Colonic mucosa (tissue), 4 donors: ENCODE data around the gene GPRC5B. TPM values are rescaled to one million over a fixed set of nuclear protein-coding genes. Genes with fewer than 3 reads are reported as not detected.

ENCODE experiments used
- DNase-seq: peaks from one replicate; pipeline ENCODE4 v3.0.0-alpha.2; 2020
- H3K27ac ChIP-seq: fragments of 200-600 bp; one replicate; pipeline ENCODE4 v1.8.0; 2021
- H3K27me3 ChIP-seq: fragments of 200-600 bp; one replicate; pipeline ENCODE4 v1.8.0; 2021
- H3K36me3 ChIP-seq: fragments of 200-600 bp; one replicate; pipeline ENCODE4 v1.8.0; 2021
- H3K4me1 ChIP-seq: fragments of 200-600 bp; one replicate; pipeline ENCODE4 v1.8.0; 2021; ENCODE audit warnings: mild to moderate bottlenecking
- H3K4me3 ChIP-seq: fragments of 200-600 bp; one replicate; pipeline ENCODE4 v1.8.0; 2021
- H3K9ac ChIP-seq, 2 donors: one replicate each; pipeline ENCODE4 v1.7.0; 2013; ENCODE audit warnings: control low read depth in 2 of 2, low read depth in 2 of 2, low read length in 2 of 2
- H3K9me3 ChIP-seq: fragments of 200-600 bp; one replicate; pipeline ENCODE4 v1.8.0; 2021
- CTCF ChIP-seq: fragments of 200-600 bp; IDR thresholded peaks from one replicate; pipeline ENCODE4 v1.8.0; 2022; ENCODE audit warnings: antibody characterized with exemption, mild to moderate bottlenecking
- intact Hi-C: fragments of 100-400 bp; cut with DNase I; formaldehyde crosslinking; loops from one replicate; pipeline ENCODE4 v1.14.1; 2022
- total RNA-seq, 2 donors: library from RNA; stranded (reverse); fragmentation: NEBNext Ultra II Directional in 1 of 2; extraction: Animal tissue kit (Norgen Biotek cat#: 25700) in 1 of 2; gene quantifications; one replicate each; pipeline ENCODE4 v1.2.1, GENCODE V29; 2021
- donor health status: healthy.
- donor health status: DM: no; HTN: no; CAD: no.
- donor health status: DM: no; HTN: no; CAD: no.

The GPRC5B gene
- total RNA-seq, 2 donors from 2014 or later, result 3.1 to 8.5 TPM

GRCh38 chr16:19853742-19854542 lies 30.7 kb downstream of the GPRC5B start:
- intact Hi-C loops, result no loop called here
- no peak overlapping the region for H3K4me3 ChIP-seq
- no peak for DNase-seq
- H3K36me3 ChIP-seq, result no peaks in the 10 kb centered on the region
- no peak overlapping the region for H3K27ac ChIP-seq
- no peak overlapping the region for H3K9ac ChIP-seq
- H3K27me3 ChIP-seq, result no peaks in the 10 kb centered on the region
- TF ChIP-seq CTCF, result no peak
- H3K9me3 ChIP-seq, result no peaks in the 10 kb centered on the region
- no peaks in the 10 kb centered on the region for H3K4me1 ChIP-seq

- DNase-seq, result no peak
- intact Hi-C loops, result no loop called here
- Histone ChIP-seq H3K27me3 (no peaks in the 10 kb centered on the region), H3K27ac (no peak overlapping the region), H3K9me3 (no peaks in the 10 kb centered on the region), H3K36me3 (no peaks in the 10 kb centered on the region), H3K4me3 (no peak overlapping the region), H3K9ac (no peak overlapping the region), H3K4me1 (no peaks in the 10 kb centered on the region)
- TF ChIP-seq CTCF, result no peak
Measured at GRCh38 chr16:19853132-19853741, 31.4 kb downstream of the GPRC5B start.

- H3K27ac ChIP-seq, result no peak overlapping the region
- no peaks in the 10 kb centered on the region for H3K4me1 ChIP-seq
- intact Hi-C loops, result no loop called here
- no peaks in the 10 kb centered on the region for H3K27me3 ChIP-seq
- no peaks in the 10 kb centered on the region for H3K9me3 ChIP-seq
- H3K9ac ChIP-seq, result no peak overlapping the region
- DNase-seq, result no peak
- no peak for TF ChIP-seq CTCF
- no peaks in the 10 kb centered on the region for H3K36me3 ChIP-seq
- no peak overlapping the region for H3K4me3 ChIP-seq
Measured at GRCh38 chr16:19851476-19851875, 33.2 kb downstream of the GPRC5B start.

GRCh38 chr16:19850131-19850817 lies 34.4 kb downstream of the GPRC5B start:
- no peak for DNase-seq
- Histone ChIP-seq H3K9ac (no peak overlapping the region), H3K9me3 (no peaks in the 10 kb centered on the region), H3K27me3 (no peaks in the 10 kb centered on the region), H3K36me3 (no peaks in the 10 kb centered on the region), H3K27ac (no peak overlapping the region), H3K4me3 (no peak overlapping the region), H3K4me1 (no peaks in the 10 kb centered on the region)
- no peak for TF ChIP-seq CTCF
- intact Hi-C loops, result no loop called here

GRCh38 chr16:19848756-19849155 lies 35.9 kb downstream of the GPRC5B start:
- DNase-seq, result no peak
- Histone ChIP-seq H3K36me3 (no peaks in the 10 kb centered on the region), H3K9me3 (no peaks in the 10 kb centered on the region), H3K4me3 (no peak overlapping the region), H3K9ac (no peak overlapping the region), H3K4me1 (no peaks in the 10 kb centered on the region), H3K27ac (no peak overlapping the region), H3K27me3 (no peaks in the 10 kb centered on the region)
- TF ChIP-seq CTCF, result no peak
- intact Hi-C loops, result no loop called here
